H9 (cell line): ENCODE data around the gene CBLIF. TPM values are rescaled to one million over a fixed set of nuclear protein-coding genes. Genes with fewer than 3 reads are reported as not detected.

Experiments
- DNase-seq: peaks from one replicate; pipeline ENCODE4 v3.0.0-alpha.2; 2017
- H2AFZ ChIP-seq: one replicate; pipeline ENCODE4 v1.6.1; 2013; ENCODE audit warnings: mild to moderate bottlenecking, low read length, control low read depth, moderate library complexity
- H2AK5ac ChIP-seq: 2 replicates; pipeline ENCODE4 v1.6.1; 2013; ENCODE audit warnings: low read length, control low read depth, mixed read lengths; ENCODE audit not compliant: insufficient read length
- H2BK120ac ChIP-seq: one replicate; pipeline ENCODE4 v1.6.1; 2013; ENCODE audit warnings: low read depth, mild to moderate bottlenecking, low read length, control low read depth, inconsistent platforms; ENCODE audit not compliant: poor library complexity, severe bottlenecking
- H2BK12ac ChIP-seq: 2 replicates; pipeline ENCODE4 v1.6.1; 2013; ENCODE audit warnings: low read length, control low read depth, mixed read lengths, low read depth; ENCODE audit not compliant: insufficient read length
- H2BK15ac ChIP-seq: 2 replicates; pipeline ENCODE4 v1.6.1; 2013; ENCODE audit warnings: low read depth, low read length, control low read depth
- H2BK20ac ChIP-seq: one replicate; pipeline ENCODE4 v1.6.1; 2013; ENCODE audit warnings: low read depth, mild to moderate bottlenecking, low read length, control low read depth, inconsistent platforms; ENCODE audit not compliant: poor library complexity, severe bottlenecking
- H2BK5ac ChIP-seq: 2 replicates; pipeline ENCODE4 v1.6.1; 2013; ENCODE audit warnings: low read length, control low read depth, mixed read lengths; ENCODE audit not compliant: insufficient read length
- H3K14ac ChIP-seq: 2 replicates; pipeline ENCODE4 v1.6.1; 2013; ENCODE audit warnings: low read length, control low read depth; ENCODE audit not compliant: insufficient read depth
- H3K18ac ChIP-seq: 2 replicates; pipeline ENCODE4 v1.6.1; 2013; ENCODE audit warnings: low read depth, mild to moderate bottlenecking, mixed read lengths, low read length, control low read depth; ENCODE audit not compliant: insufficient read length
- H3K23ac ChIP-seq: 2 replicates; pipeline ENCODE4 v1.6.1; 2013; ENCODE audit warnings: low read length, control low read depth, mixed read lengths, low read depth; ENCODE audit not compliant: insufficient read length
- H3K23me2 ChIP-seq: 2 replicates; pipeline ENCODE4 v1.6.1; 2013; ENCODE audit warnings: low read depth, mild to moderate bottlenecking, mixed read lengths, low read length, control low read depth; ENCODE audit not compliant: insufficient read length, poor library complexity, severe bottlenecking
- H3K27ac ChIP-seq: 2 replicates; pipeline ENCODE4 v1.5.1; 2013; ENCODE audit warnings: low read length, control low read depth, mixed read lengths, low read depth; ENCODE audit not compliant: insufficient read length
- H3K27me3 ChIP-seq: 2 replicates; pipeline ENCODE4 v1.6.1; 2013; ENCODE audit warnings: low read length, control low read depth, inconsistent platforms; ENCODE audit not compliant: insufficient read depth
- H3K4ac ChIP-seq: 2 replicates; pipeline ENCODE4 v1.6.1; 2013; ENCODE audit warnings: low read depth, mild to moderate bottlenecking, control low read depth, inconsistent platforms, low read length, moderate library complexity
- H3K4me1 ChIP-seq: 2 replicates; pipeline ENCODE4 v1.6.1; 2013; ENCODE audit warnings: low read length, control low read depth, inconsistent platforms; ENCODE audit not compliant: insufficient read depth
- H3K4me2 ChIP-seq: 2 replicates; pipeline ENCODE4 v1.6.1; 2013; ENCODE audit warnings: low read length, control low read depth, mixed read lengths; ENCODE audit not compliant: insufficient read length, insufficient read depth
- H3K56ac ChIP-seq: 2 replicates; pipeline ENCODE4 v1.6.1; 2013; ENCODE audit warnings: low read depth, mild to moderate bottlenecking, mixed read lengths, low read length, control low read depth; ENCODE audit not compliant: insufficient read length
- H3K79me1 ChIP-seq: 2 replicates; pipeline ENCODE4 v1.6.1; 2013; ENCODE audit warnings: low read depth, mild to moderate bottlenecking, moderate library complexity, low read length, control low read depth, inconsistent platforms; ENCODE audit not compliant: insufficient read depth, poor library complexity, severe bottlenecking
- H3K79me2 ChIP-seq: 2 replicates; pipeline ENCODE4 v1.6.1; 2013; ENCODE audit warnings: low read length, control low read depth, inconsistent platforms; ENCODE audit not compliant: insufficient read depth
- H3K9ac ChIP-seq: 2 replicates; pipeline ENCODE4 v1.6.1; 2013; ENCODE audit warnings: low read length, control low read depth, mixed read lengths; ENCODE audit not compliant: insufficient read length; ENCODE audit errors: extremely low read depth
- H3K9me3 ChIP-seq: one replicate; pipeline ENCODE4 v1.6.1; 2013; ENCODE audit warnings: low read depth, low read length, inconsistent platforms; ENCODE audit not compliant: control insufficient read depth
- H3T11ph ChIP-seq: one replicate; pipeline ENCODE4 v1.6.1; 2013; ENCODE audit warnings: mild to moderate bottlenecking, low read length, control low read depth, inconsistent platforms
- H4K20me1 ChIP-seq: one replicate; pipeline ENCODE4 v1.6.1; 2013; ENCODE audit not compliant: control insufficient read depth, insufficient read length, insufficient read depth
- H4K5ac ChIP-seq: 2 replicates; pipeline ENCODE4 v1.6.1; 2013; ENCODE audit warnings: low read depth, mild to moderate bottlenecking, mixed read lengths, low read length, control low read depth; ENCODE audit not compliant: insufficient read length
- H4K8ac ChIP-seq: replicated peaks from 2 replicates; pipeline ENCODE4 v1.6.1; 2013; ENCODE audit warnings: low read length, control low read depth, mixed read lengths, low read depth; ENCODE audit not compliant: insufficient read length
- H4K91ac ChIP-seq: 2 replicates; pipeline ENCODE4 v1.6.1; 2013; ENCODE audit warnings: low read depth, mild to moderate bottlenecking, moderate library complexity, mixed read lengths, low read length, control low read depth; ENCODE audit not compliant: insufficient read length
- H3K27ac Mint-ChIP-seq, 3 experiments: 2 replicates in 2 of 3; 3 replicates in 1 of 3; pipeline ENCODE4 v1.8.0; 2020 to 2021; ENCODE audit warnings: mixed read lengths in 3 of 3, mild to moderate bottlenecking in 1 of 3, moderate library complexity in 1 of 3
- H3K27me3 Mint-ChIP-seq: 2 replicates; pipeline ENCODE4 v1.8.0; 2021; ENCODE audit warnings: low read depth, mild to moderate bottlenecking, moderate library complexity, mixed read lengths
- H3K36me3 Mint-ChIP-seq, 3 experiments: 2 replicates in 2 of 3; 3 replicates in 1 of 3; pipeline ENCODE4 v1.8.0; 2020 to 2021; ENCODE audit warnings: low read depth in 3 of 3, mixed read lengths in 3 of 3; ENCODE audit not compliant: insufficient read depth in 1 of 3
- H3K4me1 Mint-ChIP-seq, 2 experiments: 2 replicates each; pipeline ENCODE4 v1.8.0; 2020; ENCODE audit warnings: mixed read lengths in 2 of 2
- H3K4me3 Mint-ChIP-seq, 2 experiments: 2 replicates in 1 of 2; 3 replicates in 1 of 2; pipeline ENCODE4 v1.8.0; 2020 to 2021; ENCODE audit warnings: mild to moderate bottlenecking in 2 of 2, mixed read lengths in 2 of 2, moderate library complexity in 1 of 2
- H3K9me3 Mint-ChIP-seq, 2 experiments: 2 replicates in 1 of 2; 3 replicates in 1 of 2; pipeline ENCODE4 v1.8.0; 2020; ENCODE audit warnings: mild to moderate bottlenecking in 2 of 2, mixed read lengths in 2 of 2, moderate library complexity in 1 of 2
- CTCF ChIP-seq: fragments of 200-600 bp; sonication (generic); conservative IDR thresholded peaks from 3 replicates; pipeline ENCODE4 v1.8.0; 2021; ENCODE audit warnings: antibody characterized with exemption, mild to moderate bottlenecking
- WGBS: extraction: QIAGEN DNeasy Blood & Tissue Kit; methylation state at CpG from one replicate; pipeline ENCODE4 v1.1.7; 2013; ENCODE audit warnings: missing lambda C conversion rate, low lambda C conversion rate, mixed read lengths; ENCODE audit not compliant: insufficient read length; ENCODE audit errors: extremely low coverage; 5-methylcytosine and 5-hydroxymethylcytosine counted together
- total RNA-seq: library from RNA; stranded (reverse); gene quantifications from 2 replicates; pipeline ENCODE4 v1.2.1, GENCODE V29; 2021

CBLIF gene
- total RNA-seq, 1 experiment from 2014 or later, result not detected

- H2BK20ac ChIP-seq, result no peak overlapping the region
- H2BK12ac ChIP-seq, result no peak overlapping the region
- H3K27me3 ChIP-seq, result no peaks in the 10 kb centered on the region
- no CpG with 5 or more reads among the region's 1 CpG for WGBS
- H4K91ac ChIP-seq, result no peak overlapping the region
- Mint-ChIP-seq H3K36me3 (peaks cover 17 to 79% (median 68%) of the 10 kb centered on the region in 3 experiments), H3K9me3 (no peaks in the 10 kb centered on the region), H3K27ac (peak overlapping the region in 1 of 3 experiments; percentile 65; a peak in 1 of 7 replicates), H3K4me3 (peak overlapping the region in 1 of 2 experiments; percentile 10; a peak in 1 of 5 replicates), H3K4me1 (no peaks in the 10 kb centered on the region), H3K27me3 (no peaks in the 10 kb centered on the region)
- H3K56ac ChIP-seq, result no peak overlapping the region
- H3K23me2 ChIP-seq, result no peaks in the 10 kb centered on the region
- H2BK120ac ChIP-seq, result no peak overlapping the region
- no peaks in the 10 kb centered on the region for H3K79me2 ChIP-seq
- H3K9ac ChIP-seq, result no peak overlapping the region
- H4K8ac ChIP-seq, result no peak overlapping the region
- no peak overlapping the region for H3K4me2 ChIP-seq
- no peak for TF ChIP-seq CTCF
- H3K14ac ChIP-seq, result no peak overlapping the region
- H2BK5ac ChIP-seq, result no peak overlapping the region
- no peak overlapping the region for H2BK15ac ChIP-seq
- H4K5ac ChIP-seq, result no peak overlapping the region
- H3K4ac ChIP-seq, result no peak overlapping the region
- H3K27ac ChIP-seq, result no peak overlapping the region
- H3K23ac ChIP-seq, result no peak overlapping the region
- no peak for DNase-seq
- no peak overlapping the region for H3K18ac ChIP-seq
- H3K4me1 ChIP-seq, result no peaks in the 10 kb centered on the region
- H2AK5ac ChIP-seq, result no peak overlapping the region
- no peaks in the 10 kb centered on the region for H3K79me1 ChIP-seq
- H3K9me3 ChIP-seq, result no peaks in the 10 kb centered on the region
- H3T11ph ChIP-seq, result no peak overlapping the region
- H2AFZ ChIP-seq, result no peak overlapping the region
- no peaks in the 10 kb centered on the region for H4K20me1 ChIP-seq
Observed at GRCh38 chr11:59792507-59792906, 52.8 kb downstream of the CBLIF start.
